Neural cell (in vitro differentiated cells): Measurements from ENCODE around the gene NEDD4L. TPM values are rescaled to one million over a fixed set of nuclear protein-coding genes. Genes with fewer than 3 reads are reported as not detected.

ENCODE experiments used
- H2AFZ ChIP-seq: fragments of 200-600, 300-800 bp; sonication (generic), shearing (Covaris generic); 2 replicates; pipeline ENCODE4 v1.6.0; 2014; ENCODE audit warnings: low read depth, mild to moderate bottlenecking, antibody characterized with exemption, low read length, moderate library complexity
- H3F3A ChIP-seq: fragments of 200-600 bp; shearing (Covaris generic); 2 replicates; pipeline ENCODE4 v1.6.1; 2016; ENCODE audit warnings: mild to moderate bottlenecking, moderate library complexity, mixed read lengths, antibody characterized with exemption, low read length; ENCODE audit not compliant: insufficient read depth, poor library complexity, severe bottlenecking
- H3K27ac ChIP-seq: fragments of 200-600, 300-800 bp; sonication (generic), shearing (Covaris generic); 2 replicates; pipeline ENCODE4 v1.5.1; 2014; ENCODE audit warnings: mild to moderate bottlenecking, low read length, moderate library complexity
- H3K27me3 ChIP-seq: fragments of 300-800, 200-600 bp; sonication (generic), shearing (Covaris generic); 2 replicates; pipeline ENCODE4 v1.6.0; 2014; ENCODE audit warnings: mild to moderate bottlenecking, low read depth, low read length, moderate library complexity; ENCODE audit not compliant: insufficient read depth
- H3K36me3 ChIP-seq: fragments of 300-800, 200-600 bp; sonication (generic), shearing (Covaris generic); 2 replicates; pipeline ENCODE4 v1.5.1; 2014; ENCODE audit warnings: mild to moderate bottlenecking, antibody characterized with exemption, low read length, moderate library complexity; ENCODE audit not compliant: insufficient read depth
- H3K4me2 ChIP-seq: fragments of 300-800, 200-600 bp; sonication (generic), shearing (Covaris generic); 2 replicates; pipeline ENCODE4 v1.6.0; 2014; ENCODE audit warnings: mild to moderate bottlenecking, low read length
- H3K4me3 ChIP-seq: fragments of 300-800, 200-600 bp; sonication (generic), shearing (Covaris generic); 2 replicates; pipeline ENCODE4 v1.5.1; 2014; ENCODE audit warnings: mild to moderate bottlenecking, low read length, moderate library complexity
- H3K79me2 ChIP-seq: fragments of 200-600 bp; shearing (Covaris generic); replicated peaks from 2 replicates; pipeline ENCODE4 v1.6.0; 2014; ENCODE audit warnings: mild to moderate bottlenecking, low read length, moderate library complexity; ENCODE audit not compliant: insufficient read depth
- H3K9ac ChIP-seq: fragments of 300-800, 200-600 bp; sonication (generic), shearing (Covaris generic); 2 replicates; pipeline ENCODE4 v1.6.1; 2016; ENCODE audit warnings: mild to moderate bottlenecking, low read length, mixed read lengths
- H3K9me2 ChIP-seq: fragments of 200-600 bp; shearing (Covaris generic); 2 replicates; pipeline ENCODE4 v1.6.1; 2016; ENCODE audit warnings: mild to moderate bottlenecking, low read length, mixed read lengths; ENCODE audit not compliant: insufficient read depth
- H3K9me3 ChIP-seq: fragments of 200-600, 300-800 bp; sonication (generic), shearing (Covaris generic); 2 replicates; pipeline ENCODE4 v1.6.1; 2016; ENCODE audit warnings: mild to moderate bottlenecking, mixed run types, low read length, moderate library complexity, mixed read lengths
- H4K20me1 ChIP-seq: fragments of 200-600 bp; shearing (Covaris generic); 2 replicates; pipeline ENCODE4 v1.6.1; 2016; ENCODE audit warnings: mild to moderate bottlenecking, mixed run types; ENCODE audit not compliant: insufficient read depth
- EP300 ChIP-seq: fragments of 450-650 bp; conservative IDR thresholded peaks from 2 replicates; pipeline ENCODE4 v1.6.1; 2014; ENCODE audit warnings: antibody characterized with exemption, mild to moderate bottlenecking, moderate library complexity; ENCODE audit not compliant: poor library complexity, severe bottlenecking
- EZH2 ChIP-seq: fragments of 200-600, 300-800 bp; shearing (Covaris generic), sonication (generic); IDR thresholded peaks from 2 replicates; pipeline ENCODE4 v1.6.1; 2014; ENCODE audit warnings: antibody characterized with exemption, low read length, borderline replicate concordance, mild to moderate bottlenecking; ENCODE audit not compliant: insufficient read depth, poor library complexity, severe bottlenecking
- MXI1 ChIP-seq: fragments of 450-650 bp; conservative IDR thresholded peaks from 2 replicates; pipeline ENCODE4 v1.6.1; 2014; ENCODE audit warnings: antibody characterized with exemption, mild to moderate bottlenecking; ENCODE audit not compliant: poor library complexity, severe bottlenecking
- polyA plus RNA-seq: library from polyadenylated mRNA; depleted of rRNA; stranded (reverse); fragments of >200 nt; gene quantifications from 2 replicates; pipeline ENCODE4 v1.2.3, GENCODE V29; 2014
- TF ChIP-seq, protein P1 (sequence below): fragments of 450-650 bp; IDR thresholded peaks from 2 replicates; pipeline ENCODE4 v1.5.1; 2014; ENCODE audit warnings: antibody characterized with exemption, mild to moderate bottlenecking, moderate library complexity; ENCODE audit not compliant: poor library complexity, severe bottlenecking
- TF ChIP-seq, protein P2 (sequence below): IDR thresholded peaks from 2 replicates; pipeline ENCODE4 v1.6.1; 2012; ENCODE audit warnings: borderline replicate concordance

NEDD4L gene
- polyA plus RNA-seq, 1 donor from 2014 or later: 97.9 TPM

DNA sequence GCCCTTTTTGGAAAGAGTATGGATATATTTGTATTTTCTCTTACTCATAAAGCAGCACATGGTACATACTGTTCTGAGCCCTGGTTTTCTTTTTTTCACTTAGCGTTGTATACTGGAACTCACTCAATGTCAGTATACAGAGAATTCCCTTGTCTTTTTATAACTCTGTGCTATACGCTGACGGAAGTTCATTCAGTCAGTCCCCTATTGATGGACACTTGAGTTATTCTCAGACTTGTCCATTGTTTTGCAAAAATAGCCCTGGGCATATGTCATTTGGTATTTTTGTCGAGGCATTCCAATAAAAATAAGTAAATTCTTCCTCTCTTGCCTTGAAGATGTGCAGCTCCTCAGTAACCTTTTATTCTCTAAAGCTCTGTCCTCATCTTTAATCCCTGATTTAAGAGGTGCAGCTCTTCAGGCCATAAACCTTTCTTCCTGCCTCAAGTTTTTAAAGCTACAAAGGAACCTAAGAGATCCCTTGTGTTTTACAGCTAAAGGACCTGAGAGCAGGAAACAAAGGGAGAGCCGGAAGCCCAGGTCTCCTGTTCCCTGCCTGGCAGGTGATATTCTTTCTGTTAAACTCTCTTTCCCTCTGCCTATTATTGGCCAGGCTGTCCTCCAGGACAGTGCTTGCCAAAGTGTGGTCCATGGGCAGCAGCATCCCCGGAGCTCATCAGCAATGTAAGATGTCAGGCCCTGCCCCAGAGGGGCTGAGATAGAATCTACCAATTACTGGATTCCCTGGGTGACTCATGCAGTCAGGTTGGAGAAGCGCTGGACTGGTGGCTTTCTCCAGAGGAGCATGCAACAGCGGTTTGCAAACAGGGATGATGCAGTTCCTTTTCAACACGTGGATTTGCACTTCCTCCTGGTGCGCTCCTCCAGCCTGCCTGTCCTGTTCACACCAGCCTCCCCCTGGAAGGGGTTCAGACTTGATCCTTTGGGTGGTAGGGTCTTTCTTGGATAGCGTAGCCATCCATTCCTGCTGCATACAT, 158.0 kb downstream of the NEDD4L start:
- H3K27ac ChIP-seq: no peak overlapping the region
- no peaks in the 10 kb centered on the region for H3F3A ChIP-seq
- H3K36me3 ChIP-seq: no peaks in the 10 kb centered on the region
- no peak overlapping the region for H3K4me3 ChIP-seq
- H4K20me1 ChIP-seq: no peaks in the 10 kb centered on the region
- H3K79me2 ChIP-seq: peaks cover 31% of the 10 kb centered on the region
- no peaks in the 10 kb centered on the region for H3K27me3 ChIP-seq
- no peak overlapping the region for H3K4me2 ChIP-seq
- H3K9me3 ChIP-seq: no peaks in the 10 kb centered on the region
- TF ChIP-seq MXI1: no peak
- no peak for TF ChIP-seq EP300
- TF ChIP-seq, protein P1, sequence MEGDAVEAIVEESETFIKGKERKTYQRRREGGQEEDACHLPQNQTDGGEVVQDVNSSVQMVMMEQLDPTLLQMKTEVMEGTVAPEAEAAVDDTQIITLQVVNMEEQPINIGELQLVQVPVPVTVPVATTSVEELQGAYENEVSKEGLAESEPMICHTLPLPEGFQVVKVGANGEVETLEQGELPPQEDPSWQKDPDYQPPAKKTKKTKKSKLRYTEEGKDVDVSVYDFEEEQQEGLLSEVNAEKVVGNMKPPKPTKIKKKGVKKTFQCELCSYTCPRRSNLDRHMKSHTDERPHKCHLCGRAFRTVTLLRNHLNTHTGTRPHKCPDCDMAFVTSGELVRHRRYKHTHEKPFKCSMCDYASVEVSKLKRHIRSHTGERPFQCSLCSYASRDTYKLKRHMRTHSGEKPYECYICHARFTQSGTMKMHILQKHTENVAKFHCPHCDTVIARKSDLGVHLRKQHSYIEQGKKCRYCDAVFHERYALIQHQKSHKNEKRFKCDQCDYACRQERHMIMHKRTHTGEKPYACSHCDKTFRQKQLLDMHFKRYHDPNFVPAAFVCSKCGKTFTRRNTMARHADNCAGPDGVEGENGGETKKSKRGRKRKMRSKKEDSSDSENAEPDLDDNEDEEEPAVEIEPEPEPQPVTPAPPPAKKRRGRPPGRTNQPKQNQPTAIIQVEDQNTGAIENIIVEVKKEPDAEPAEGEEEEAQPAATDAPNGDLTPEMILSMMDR: no peak
- no peak overlapping the region for H3K9ac ChIP-seq
- H2AFZ ChIP-seq: no peak overlapping the region
- no peaks in the 10 kb centered on the region for H3K9me2 ChIP-seq

DNA sequence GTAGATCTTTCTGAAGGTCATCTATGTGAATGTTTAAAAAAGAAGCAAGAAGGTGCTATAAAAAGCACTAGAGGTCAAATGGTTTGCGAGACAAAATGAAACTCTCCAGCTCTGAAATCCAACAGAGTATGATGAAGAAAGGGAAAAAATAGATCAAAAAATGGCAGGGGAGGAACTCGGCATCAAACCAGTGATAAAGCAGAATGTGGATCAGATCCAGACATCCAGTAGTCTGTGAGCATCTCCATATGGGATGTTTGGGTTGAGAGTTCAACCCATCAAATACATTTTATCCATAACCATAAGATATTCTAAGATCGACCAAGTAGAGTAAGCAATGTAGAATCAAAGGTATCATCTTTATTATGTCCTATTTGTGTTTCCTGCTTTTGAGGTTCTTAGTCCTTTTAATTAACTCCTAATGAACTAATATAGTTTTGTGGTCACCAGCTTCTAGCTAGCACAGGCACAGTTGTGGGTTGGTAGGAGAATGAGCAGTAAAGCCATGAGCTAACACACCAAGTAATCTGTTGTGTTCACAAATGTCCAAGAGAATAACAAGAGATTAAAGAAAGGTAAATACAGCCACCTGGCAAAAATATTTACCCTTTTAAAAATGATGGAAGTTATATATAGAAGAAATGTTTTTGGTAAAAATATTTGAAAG, 160.9 kb downstream of the NEDD4L start:
- TF ChIP-seq EZH2: no peak
- TF ChIP-seq MXI1: no peak
- TF ChIP-seq, protein P1: no peak
- TF ChIP-seq, protein P2, sequence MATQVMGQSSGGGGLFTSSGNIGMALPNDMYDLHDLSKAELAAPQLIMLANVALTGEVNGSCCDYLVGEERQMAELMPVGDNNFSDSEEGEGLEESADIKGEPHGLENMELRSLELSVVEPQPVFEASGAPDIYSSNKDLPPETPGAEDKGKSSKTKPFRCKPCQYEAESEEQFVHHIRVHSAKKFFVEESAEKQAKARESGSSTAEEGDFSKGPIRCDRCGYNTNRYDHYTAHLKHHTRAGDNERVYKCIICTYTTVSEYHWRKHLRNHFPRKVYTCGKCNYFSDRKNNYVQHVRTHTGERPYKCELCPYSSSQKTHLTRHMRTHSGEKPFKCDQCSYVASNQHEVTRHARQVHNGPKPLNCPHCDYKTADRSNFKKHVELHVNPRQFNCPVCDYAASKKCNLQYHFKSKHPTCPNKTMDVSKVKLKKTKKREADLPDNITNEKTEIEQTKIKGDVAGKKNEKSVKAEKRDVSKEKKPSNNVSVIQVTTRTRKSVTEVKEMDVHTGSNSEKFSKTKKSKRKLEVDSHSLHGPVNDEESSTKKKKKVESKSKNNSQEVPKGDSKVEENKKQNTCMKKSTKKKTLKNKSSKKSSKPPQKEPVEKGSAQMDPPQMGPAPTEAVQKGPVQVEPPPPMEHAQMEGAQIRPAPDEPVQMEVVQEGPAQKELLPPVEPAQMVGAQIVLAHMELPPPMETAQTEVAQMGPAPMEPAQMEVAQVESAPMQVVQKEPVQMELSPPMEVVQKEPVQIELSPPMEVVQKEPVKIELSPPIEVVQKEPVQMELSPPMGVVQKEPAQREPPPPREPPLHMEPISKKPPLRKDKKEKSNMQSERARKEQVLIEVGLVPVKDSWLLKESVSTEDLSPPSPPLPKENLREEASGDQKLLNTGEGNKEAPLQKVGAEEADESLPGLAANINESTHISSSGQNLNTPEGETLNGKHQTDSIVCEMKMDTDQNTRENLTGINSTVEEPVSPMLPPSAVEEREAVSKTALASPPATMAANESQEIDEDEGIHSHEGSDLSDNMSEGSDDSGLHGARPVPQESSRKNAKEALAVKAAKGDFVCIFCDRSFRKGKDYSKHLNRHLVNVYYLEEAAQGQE: no peak
- TF ChIP-seq EP300: no peak
- no peak overlapping the region for H2AFZ ChIP-seq
- no peaks in the 10 kb centered on the region for H3K9me2 ChIP-seq
- no peaks in the 10 kb centered on the region for H4K20me1 ChIP-seq
- peaks cover 17% of the 10 kb centered on the region for H3K79me2 ChIP-seq
- H3K4me3 ChIP-seq: no peak overlapping the region
- H3K36me3 ChIP-seq: no peaks in the 10 kb centered on the region
- H3K9me3 ChIP-seq: no peaks in the 10 kb centered on the region
- no peak overlapping the region for H3K27ac ChIP-seq
- H3K27me3 ChIP-seq: no peaks in the 10 kb centered on the region
- H3K4me2 ChIP-seq: no peak overlapping the region
- H3K9ac ChIP-seq: no peak overlapping the region
- H3F3A ChIP-seq: no peaks in the 10 kb centered on the region
